22Rv1 (cell line): ENCODE results near the gene ZNF425.

ENCODE experiments used
- ZFX ChIP-seq: fragments of 450-650 bp; IDR thresholded peaks from 2 replicates; pipeline ENCODE4 v1.6.1; 2017; ENCODE audit warnings: antibody characterized with exemption, borderline replicate concordance
- TF ChIP-seq, protein P1 (sequence below): fragments of 450-650 bp; IDR thresholded peaks from 2 replicates; pipeline ENCODE4 v1.5.1; 2017; ENCODE audit warnings: mild to moderate bottlenecking

GRCh38 chr7:149140831-149141230, 14.7 kb upstream of the ZNF425 start:
- TF ChIP-seq, protein P1, sequence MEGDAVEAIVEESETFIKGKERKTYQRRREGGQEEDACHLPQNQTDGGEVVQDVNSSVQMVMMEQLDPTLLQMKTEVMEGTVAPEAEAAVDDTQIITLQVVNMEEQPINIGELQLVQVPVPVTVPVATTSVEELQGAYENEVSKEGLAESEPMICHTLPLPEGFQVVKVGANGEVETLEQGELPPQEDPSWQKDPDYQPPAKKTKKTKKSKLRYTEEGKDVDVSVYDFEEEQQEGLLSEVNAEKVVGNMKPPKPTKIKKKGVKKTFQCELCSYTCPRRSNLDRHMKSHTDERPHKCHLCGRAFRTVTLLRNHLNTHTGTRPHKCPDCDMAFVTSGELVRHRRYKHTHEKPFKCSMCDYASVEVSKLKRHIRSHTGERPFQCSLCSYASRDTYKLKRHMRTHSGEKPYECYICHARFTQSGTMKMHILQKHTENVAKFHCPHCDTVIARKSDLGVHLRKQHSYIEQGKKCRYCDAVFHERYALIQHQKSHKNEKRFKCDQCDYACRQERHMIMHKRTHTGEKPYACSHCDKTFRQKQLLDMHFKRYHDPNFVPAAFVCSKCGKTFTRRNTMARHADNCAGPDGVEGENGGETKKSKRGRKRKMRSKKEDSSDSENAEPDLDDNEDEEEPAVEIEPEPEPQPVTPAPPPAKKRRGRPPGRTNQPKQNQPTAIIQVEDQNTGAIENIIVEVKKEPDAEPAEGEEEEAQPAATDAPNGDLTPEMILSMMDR = no peak
- no peak for TF ChIP-seq ZFX
